Subcutaneous adipose tissue (tissue), 4 donors: ENCODE results near the gene LDLRAD4. TPM values are rescaled to one million over a fixed set of nuclear protein-coding genes. Genes with fewer than 3 reads are reported as not detected.

Source experiments
- CTCF ChIP-seq: fragments of 450-650 bp; IDR thresholded peaks from one replicate; pipeline ENCODE4 v1.5.1; 2016; ENCODE audit warnings: low read depth, mild to moderate bottlenecking, control low read depth, antibody characterized with exemption, moderate library complexity
- total RNA-seq, 4 donors: library from RNA; depleted of rRNA; stranded (reverse); fragments of >200 nt; gene quantifications; one replicate each; pipeline ENCODE4 v1.1.0, GENCODE V29; 2016

LDLRAD4 gene
- total RNA-seq, 4 donors from 2014 or later: 16.4 to 28.4 (median 21.6) TPM

GRCh38 chr18:13429016-13429415 is 210.5 kb downstream of the LDLRAD4 start:
- no peak for TF ChIP-seq CTCF

GRCh38 chr18:13429884-13430510 is 211.4 kb downstream of the LDLRAD4 start:
- no peak for TF ChIP-seq CTCF

- TF ChIP-seq CTCF: no peak
Observed at GRCh38 chr18:13430663-13431062, 212.1 kb downstream of the LDLRAD4 start.

GRCh38 chr18:13431886-13432285 is 213.3 kb downstream of the LDLRAD4 start:
- no peak for TF ChIP-seq CTCF

DNA sequence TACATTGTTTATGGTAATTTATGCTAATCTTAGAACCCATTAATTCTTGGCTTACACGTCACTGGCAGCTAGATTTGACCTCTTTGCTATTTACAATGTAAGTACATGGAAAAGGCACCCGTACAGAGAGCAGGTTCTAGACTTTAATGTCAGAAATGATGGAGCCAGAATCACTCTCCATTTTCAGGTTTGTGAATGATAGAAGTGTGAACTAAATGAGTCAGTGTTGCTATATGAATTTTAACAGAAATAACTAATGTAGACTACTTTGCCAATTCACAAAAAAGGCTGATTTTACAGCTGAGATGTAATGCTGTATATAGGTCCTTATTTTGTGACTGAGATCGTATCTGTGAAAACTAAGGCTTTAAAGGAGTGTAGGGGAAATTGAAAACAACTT is 214.6 kb downstream of the LDLRAD4 start:
- TF ChIP-seq CTCF: no peak

DNA sequence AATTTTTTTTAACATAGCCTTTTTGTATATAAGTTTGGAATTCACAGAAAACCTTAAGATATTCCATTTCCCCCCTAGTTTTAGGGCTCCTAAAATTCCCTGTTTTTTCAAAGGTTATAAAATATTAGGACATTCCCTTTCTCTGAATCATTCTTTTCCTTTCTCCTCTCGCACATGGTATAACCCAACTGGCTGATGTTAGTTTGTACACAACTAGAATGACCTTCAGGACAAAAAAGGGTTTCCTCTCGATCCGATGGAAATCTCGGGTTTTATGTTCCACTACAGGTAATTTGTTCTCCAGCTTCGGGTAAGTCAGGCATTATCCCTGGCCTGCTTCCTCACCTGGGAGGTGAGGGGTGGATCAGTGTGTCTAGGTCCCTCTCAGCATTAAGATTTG is 215.1 kb downstream of the LDLRAD4 start:
- TF ChIP-seq CTCF: no peak

- no peak for TF ChIP-seq CTCF
Observed at GRCh38 chr18:13434854-13435253, 216.3 kb downstream of the LDLRAD4 start.
